Measurements from ENCODE around the gene KIF26A. TPM values are rescaled to one million over a fixed set of nuclear protein-coding genes. Genes with fewer than 3 reads are reported as not detected.

KIF26A gene
- 7.0 and 7.4 TPM in 2 replicates for total RNA-seq
- long read RNA-seq, result 0 reads

- no peaks in the 10 kb centered on the region for H3K9me3 Mint-ChIP-seq (ENCODE audit: low read depth)
- TF ChIP-seq, protein P1, sequence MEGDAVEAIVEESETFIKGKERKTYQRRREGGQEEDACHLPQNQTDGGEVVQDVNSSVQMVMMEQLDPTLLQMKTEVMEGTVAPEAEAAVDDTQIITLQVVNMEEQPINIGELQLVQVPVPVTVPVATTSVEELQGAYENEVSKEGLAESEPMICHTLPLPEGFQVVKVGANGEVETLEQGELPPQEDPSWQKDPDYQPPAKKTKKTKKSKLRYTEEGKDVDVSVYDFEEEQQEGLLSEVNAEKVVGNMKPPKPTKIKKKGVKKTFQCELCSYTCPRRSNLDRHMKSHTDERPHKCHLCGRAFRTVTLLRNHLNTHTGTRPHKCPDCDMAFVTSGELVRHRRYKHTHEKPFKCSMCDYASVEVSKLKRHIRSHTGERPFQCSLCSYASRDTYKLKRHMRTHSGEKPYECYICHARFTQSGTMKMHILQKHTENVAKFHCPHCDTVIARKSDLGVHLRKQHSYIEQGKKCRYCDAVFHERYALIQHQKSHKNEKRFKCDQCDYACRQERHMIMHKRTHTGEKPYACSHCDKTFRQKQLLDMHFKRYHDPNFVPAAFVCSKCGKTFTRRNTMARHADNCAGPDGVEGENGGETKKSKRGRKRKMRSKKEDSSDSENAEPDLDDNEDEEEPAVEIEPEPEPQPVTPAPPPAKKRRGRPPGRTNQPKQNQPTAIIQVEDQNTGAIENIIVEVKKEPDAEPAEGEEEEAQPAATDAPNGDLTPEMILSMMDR (IDR thresholded peaks at IDR 0.05; ENCODE audit: unreplicated experiment), result no peak
- peak; percentile 43 for DNase-seq (ENCODE audit: low spot score, unreplicated experiment)
- peaks cover 6% of the 10 kb centered on the region for H3K4me1 Mint-ChIP-seq (ENCODE audit: low read depth)
- peak within 1 kb of the TSS; percentile 55 for H3K4me3 Mint-ChIP-seq (ENCODE audit: low read depth)
- H3K27ac Mint-ChIP-seq, result no peak within 1 kb of the TSS
- H3K27me3 Mint-ChIP-seq, result peaks cover 58% of the 10 kb centered on the region
- no peaks in the 10 kb centered on the region for H3K36me3 Mint-ChIP-seq (ENCODE audit: insufficient read depth)
These were observed at the start of gene KIF26A for GRCh38 chr14:104138098-104138717. Gene KIF26A, plus strand, starts transcription at chr14:104138587. Its CDS starts 136 bp downstream, at chr14:104138723.

DNA sequence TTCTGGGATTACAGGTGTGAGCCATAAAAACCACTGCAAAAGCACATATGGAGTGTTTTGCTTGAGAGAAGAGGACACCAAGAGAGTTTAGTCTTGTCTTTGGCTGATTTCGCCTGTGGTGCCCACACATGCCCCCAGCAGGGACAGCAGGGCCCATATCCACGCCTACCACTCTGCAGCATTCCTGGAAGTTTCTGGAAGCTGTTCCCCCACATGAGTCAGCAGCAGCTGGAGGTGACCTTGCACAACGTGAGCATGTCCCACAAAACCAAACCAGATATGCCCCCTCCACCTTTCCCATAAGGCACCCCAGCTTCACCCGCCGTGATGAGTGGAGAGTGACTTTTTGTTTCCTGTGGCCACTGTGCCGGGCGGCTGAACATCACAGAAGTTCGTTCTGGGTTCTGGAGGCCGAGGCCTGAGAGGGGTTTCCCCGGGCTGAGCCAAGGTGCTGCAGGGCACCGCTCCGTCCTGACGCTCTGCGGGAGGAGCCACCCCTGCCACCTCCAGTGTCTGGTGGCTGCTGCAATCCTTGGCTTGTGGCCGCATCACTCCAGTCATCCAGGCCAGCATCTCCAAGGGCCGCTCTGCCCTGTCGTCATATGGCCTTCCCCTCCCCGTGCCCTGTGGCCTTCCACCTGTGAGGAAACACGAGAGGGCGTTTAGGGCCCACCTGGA is 48.2 kb upstream of the KIF26A start:
- H3K27ac Mint-ChIP-seq, result no peak overlapping the region
- H3K9me3 Mint-ChIP-seq (ENCODE audit: low read depth), result no peaks in the 10 kb centered on the region
- no peak for DNase-seq (ENCODE audit: low spot score, unreplicated experiment)
- H3K27me3 Mint-ChIP-seq, result peaks cover 7% of the 10 kb centered on the region
- peaks cover 8% of the 10 kb centered on the region for H3K4me1 Mint-ChIP-seq (ENCODE audit: low read depth)
- TF ChIP-seq, protein P1 (IDR thresholded peaks at IDR 0.05; ENCODE audit: unreplicated experiment), result no peak
- H3K4me3 Mint-ChIP-seq (ENCODE audit: low read depth), result no peak overlapping the region
- H3K36me3 Mint-ChIP-seq (ENCODE audit: insufficient read depth), result no peaks in the 10 kb centered on the region

- no peaks in the 10 kb centered on the region for H3K9me3 Mint-ChIP-seq (ENCODE audit: low read depth)
- DNase-seq (ENCODE audit: low spot score, unreplicated experiment), result no peak
- H3K27ac Mint-ChIP-seq, result no peak overlapping the region
- TF ChIP-seq, protein P1 (IDR thresholded peaks at IDR 0.05; ENCODE audit: unreplicated experiment), result no peak
- peaks cover 8% of the 10 kb centered on the region for H3K4me1 Mint-ChIP-seq (ENCODE audit: low read depth)
- peaks cover 10% of the 10 kb centered on the region for H3K27me3 Mint-ChIP-seq
- no peak overlapping the region for H3K4me3 Mint-ChIP-seq (ENCODE audit: low read depth)
- H3K36me3 Mint-ChIP-seq (ENCODE audit: insufficient read depth), result no peaks in the 10 kb centered on the region
These were observed 47.1 kb upstream of the KIF26A start for GRCh38 chr14:104091061-104091926.

- Mint-ChIP-seq H3K27ac (no peak overlapping the region), H3K9me3 (ENCODE audit: low read depth) (no peaks in the 10 kb centered on the region), H3K27me3 (peaks cover 10% of the 10 kb centered on the region), H3K4me1 (ENCODE audit: low read depth) (peaks cover 8% of the 10 kb centered on the region), H3K36me3 (ENCODE audit: insufficient read depth) (no peaks in the 10 kb centered on the region), H3K4me3 (ENCODE audit: low read depth) (no peak overlapping the region)
- TF ChIP-seq, protein P1 (IDR thresholded peaks at IDR 0.05; ENCODE audit: unreplicated experiment), result no peak
- no peak for DNase-seq (ENCODE audit: low spot score, unreplicated experiment)
These were observed 46.2 kb upstream of the KIF26A start for GRCh38 chr14:104091927-104092771.

Data from progenitor cell of endocrine pancreas (in vitro differentiated cells).